WI38 (cell line): ENCODE data around the gene TBXA2R.
"Not testable (repeated sequence)": the region's sequence is repeated elsewhere in the genome, so short reads cannot be mapped to it uniquely, and the experiment has no call there.

Source experiments
- H3K4me3 ChIP-seq: 2 replicates; pipeline ENCODE4 v1.5.1; 2011; ENCODE audit warnings: low read depth, mild to moderate bottlenecking, control low read depth, low read length
- CTCF ChIP-seq: IDR thresholded peaks from 2 replicates; pipeline ENCODE4 v1.5.1; 2012; ENCODE audit warnings: low read depth, mild to moderate bottlenecking, control low read depth, low read length

Gene TBXA2R

GRCh38 chr19:3651684-3652083 is 45.0 kb upstream of the TBXA2R start:
- H3K4me3 ChIP-seq: no peak overlapping the region
- no peak for TF ChIP-seq CTCF

GRCh38 chr19:3649888-3650287 is 43.2 kb upstream of the TBXA2R start:
- no peak overlapping the region for H3K4me3 ChIP-seq
- TF ChIP-seq CTCF: no peak

GRCh38 chr19:3648037-3648905 is 41.6 kb upstream of the TBXA2R start:
- TF ChIP-seq CTCF: no peak

GRCh38 chr19:3647102-3647501 is 40.4 kb upstream of the TBXA2R start:
- not testable (repeated sequence) for H3K4me3 ChIP-seq

More at GRCh38 chr19:3648037-3648905, 41.6 kb upstream of the TBXA2R start:
- H3K4me3 ChIP-seq: no peak overlapping the region

GRCh38 chr19:3646336-3647092 is 39.8 kb upstream of the TBXA2R start:
- no peak for TF ChIP-seq CTCF
- no peak overlapping the region for H3K4me3 ChIP-seq

- H3K4me3 ChIP-seq: no peak overlapping the region
- no peak for TF ChIP-seq CTCF
Observed at GRCh38 chr19:3645726-3646125, 39.1 kb upstream of the TBXA2R start.

GRCh38 chr19:3645067-3645396 is 38.4 kb upstream of the TBXA2R start:
- no peak overlapping the region for H3K4me3 ChIP-seq
- TF ChIP-seq CTCF: no peak
